Fibroblast of gingiva (primary cell): Measurements from ENCODE around the gene JAK1.
"Not testable (repeated sequence)": the region's sequence is repeated elsewhere in the genome, so short reads cannot be mapped to it uniquely, and the experiment has no call there.

ENCODE experiments used
- DNase-seq: peaks from one replicate; pipeline ENCODE4 v3.0.0-alpha.2; 2011; ENCODE audit warnings: low read depth

JAK1 gene

GRCh38 chr1:64948905-64949833, 17.2 kb downstream of the JAK1 start:
- no peak for DNase-seq

DNA sequence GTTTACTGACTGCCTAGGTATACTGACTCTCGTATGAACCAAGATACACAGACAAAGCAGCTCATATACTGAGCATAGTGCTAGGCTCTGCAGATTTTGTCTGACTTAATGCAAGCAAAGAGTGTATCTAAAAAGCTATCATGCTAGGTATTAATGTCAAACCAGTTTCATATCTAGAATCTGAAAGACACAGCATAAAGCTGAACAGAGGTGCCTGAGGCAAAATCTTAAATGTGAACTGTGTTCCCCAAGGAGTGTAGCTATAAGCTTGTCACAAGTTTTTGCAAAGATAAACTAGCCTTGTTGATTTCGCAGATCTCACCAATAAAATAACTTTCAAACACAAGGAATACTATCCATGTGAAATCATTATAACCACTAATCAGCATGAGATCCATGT, 18.1 kb downstream of the JAK1 start:
- no peak for DNase-seq

DNA sequence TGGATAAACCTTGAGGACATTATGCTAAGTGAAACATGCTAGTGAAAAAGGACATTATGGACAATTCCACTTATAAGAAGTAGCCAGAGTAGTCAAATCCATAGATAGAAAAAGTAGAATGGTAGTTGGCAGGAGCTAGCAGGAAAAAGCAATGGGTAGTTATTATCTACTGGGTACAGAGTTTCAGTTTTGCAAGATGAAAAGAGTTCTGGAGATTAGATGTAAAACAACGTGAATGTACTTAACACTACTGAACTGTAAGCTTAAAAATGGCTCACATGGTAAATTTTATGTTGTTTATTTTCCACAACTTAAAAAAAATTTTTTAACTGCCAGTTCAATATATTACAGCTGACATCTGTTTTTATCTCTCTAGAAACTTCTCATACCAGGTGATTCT, 19.4 kb downstream of the JAK1 start:
- DNase-seq, result no peak

- no peak for DNase-seq
These were observed 21.4 kb downstream of the JAK1 start for GRCh38 chr1:64944913-64945312.

- DNase-seq, result no peak
These were observed 23.7 kb downstream of the JAK1 start for GRCh38 chr1:64942675-64943074.

- no peak for DNase-seq
These were observed 24.2 kb downstream of the JAK1 start for GRCh38 chr1:64942118-64942517.

GRCh38 chr1:64941461-64942117, 24.8 kb downstream of the JAK1 start:
- DNase-seq, result no peak

- no peak for DNase-seq
These were observed 26.3 kb downstream of the JAK1 start for GRCh38 chr1:64940025-64940424.

DNA sequence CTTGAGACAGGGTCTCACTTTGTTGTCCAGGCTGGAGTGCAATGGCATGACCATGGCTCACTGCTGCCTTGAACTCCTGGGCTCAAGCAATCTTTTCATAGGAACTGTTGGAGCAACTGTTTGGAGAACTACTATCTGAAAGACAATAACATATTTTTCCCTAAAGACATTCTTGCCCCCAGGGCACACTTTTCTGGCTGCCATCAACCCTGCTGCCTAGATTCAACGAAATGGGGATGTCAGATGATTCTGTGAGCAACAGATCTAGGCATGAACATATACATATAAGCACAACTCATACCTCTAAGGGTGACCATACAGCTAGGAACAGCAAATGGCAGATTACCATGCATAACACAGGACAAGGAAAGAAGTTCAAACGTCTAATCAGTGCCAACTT, 27.4 kb downstream of the JAK1 start:
- no peak for DNase-seq

GRCh38 chr1:64936956-64937355, 29.4 kb downstream of the JAK1 start:
- DNase-seq, result no peak

DNA sequence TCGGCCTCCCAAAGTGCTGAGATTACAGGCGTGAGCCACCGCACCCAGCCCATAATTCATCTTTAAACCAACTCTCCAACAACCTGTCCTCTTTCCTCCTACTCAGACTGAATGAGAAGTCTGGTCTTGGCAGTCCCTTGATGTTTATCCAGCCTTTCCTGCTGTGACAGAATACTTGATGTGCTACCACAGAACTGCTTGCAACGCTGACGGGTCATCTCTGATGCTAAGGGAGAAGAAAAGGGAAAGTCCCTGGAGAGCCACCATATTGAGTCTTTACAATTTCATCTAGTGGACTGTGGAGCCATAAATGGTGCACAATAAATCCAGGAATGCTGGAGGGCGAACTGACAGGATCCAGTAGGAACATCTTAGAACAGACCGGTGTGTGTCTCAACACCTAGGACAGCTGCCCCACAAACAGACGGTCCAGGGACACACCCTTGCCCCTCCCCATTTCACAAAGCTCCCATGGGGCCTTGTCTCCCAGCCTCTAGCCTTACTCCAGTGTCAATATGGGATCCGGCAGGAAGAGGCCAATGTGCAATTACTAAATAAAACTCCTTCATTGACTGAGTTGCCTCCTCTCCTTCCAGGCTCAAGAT, 30.7 kb downstream of the JAK1 start:
- DNase-seq, result no peak

- DNase-seq, result no peak
These were observed 31.5 kb downstream of the JAK1 start for GRCh38 chr1:64934878-64935275.

DNA sequence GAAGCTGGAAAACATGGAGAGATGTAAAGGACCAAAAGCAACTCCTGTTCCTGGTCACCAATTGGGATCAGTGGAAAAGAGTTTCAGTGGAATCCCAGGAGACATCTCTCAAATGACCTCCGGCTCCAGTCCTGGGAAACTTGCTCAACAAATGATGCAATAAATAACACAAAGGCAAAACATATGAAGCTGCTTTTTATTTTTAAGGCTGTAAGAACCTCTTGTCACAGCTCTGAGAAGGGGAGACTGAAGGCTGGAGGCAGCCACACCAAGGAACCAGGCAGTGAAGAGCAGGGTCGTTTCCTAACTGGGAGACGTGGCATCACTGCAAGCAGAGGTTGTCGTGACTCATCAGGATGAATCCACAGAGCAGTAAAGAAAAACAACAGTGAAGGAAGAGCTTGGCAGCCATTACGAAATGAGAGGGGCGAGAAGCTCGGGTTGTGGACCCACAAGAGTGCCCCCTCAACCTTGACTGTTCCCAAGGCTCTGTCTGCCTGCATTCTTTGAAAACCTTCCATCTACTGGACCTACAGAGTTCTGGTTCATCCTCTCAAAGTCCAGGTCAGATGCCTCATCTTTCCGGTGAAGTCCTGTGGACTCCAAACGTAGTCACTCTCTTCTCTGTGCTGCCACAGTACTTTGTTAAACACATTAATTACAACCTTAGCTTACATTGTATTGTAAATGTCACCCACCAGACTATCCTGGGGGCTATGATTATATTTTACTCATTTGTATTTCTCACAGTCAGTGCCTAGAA, 32.1 kb downstream of the JAK1 start:
- peak; percentile 91 for DNase-seq

DNA sequence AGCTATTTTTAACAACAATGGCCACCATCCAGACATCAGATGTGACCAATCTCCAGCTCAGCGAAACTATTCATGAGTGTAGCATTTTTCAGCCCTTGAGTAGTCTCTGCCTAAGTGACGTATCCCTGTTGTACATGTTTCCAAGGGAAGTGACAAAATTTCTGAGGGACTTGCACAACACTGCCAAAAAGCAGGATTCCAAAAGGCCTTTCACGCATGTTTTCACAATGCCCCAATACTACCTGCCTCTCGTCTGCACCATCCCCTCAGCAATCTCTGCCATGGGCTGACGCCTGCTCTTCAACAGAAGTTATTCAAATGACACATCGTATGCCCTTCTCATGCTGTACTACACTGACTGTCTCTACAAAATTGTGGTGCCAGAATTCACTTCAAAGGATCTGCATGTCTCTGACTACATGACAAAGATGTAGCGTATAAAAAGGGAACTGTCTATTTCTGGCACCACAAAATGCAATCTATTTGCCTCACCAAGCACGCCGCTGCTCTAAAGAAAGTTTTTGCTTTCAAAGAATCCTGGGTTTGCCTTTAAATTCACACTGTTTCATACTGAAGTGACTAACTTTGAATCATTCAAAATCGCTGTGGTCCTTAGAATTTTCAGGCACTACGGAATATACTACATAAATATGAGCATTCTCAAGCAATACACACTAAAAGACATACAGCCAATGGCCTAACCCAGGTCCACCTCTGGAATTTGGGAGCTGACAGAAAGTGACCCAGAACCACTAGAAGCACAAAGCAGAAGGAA, 32.9 kb downstream of the JAK1 start:
- peak; percentile 98 for DNase-seq

DNA sequence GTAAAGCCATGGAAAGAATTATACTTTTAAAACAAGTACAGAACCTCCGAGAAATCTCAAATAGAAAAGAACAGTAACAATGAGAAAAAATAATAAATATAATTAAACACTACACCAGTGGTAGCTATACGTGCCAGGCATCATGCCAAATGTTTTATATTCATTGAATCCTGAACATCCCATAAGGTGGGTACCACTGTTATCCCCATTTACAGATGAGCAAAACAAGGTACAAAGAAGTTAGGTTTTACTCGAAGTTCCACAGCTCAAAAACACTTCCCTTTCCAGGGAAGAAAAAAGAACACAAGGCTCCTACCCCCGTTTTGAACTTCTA, 33.4 kb downstream of the JAK1 start:
- no peak for DNase-seq

DNA sequence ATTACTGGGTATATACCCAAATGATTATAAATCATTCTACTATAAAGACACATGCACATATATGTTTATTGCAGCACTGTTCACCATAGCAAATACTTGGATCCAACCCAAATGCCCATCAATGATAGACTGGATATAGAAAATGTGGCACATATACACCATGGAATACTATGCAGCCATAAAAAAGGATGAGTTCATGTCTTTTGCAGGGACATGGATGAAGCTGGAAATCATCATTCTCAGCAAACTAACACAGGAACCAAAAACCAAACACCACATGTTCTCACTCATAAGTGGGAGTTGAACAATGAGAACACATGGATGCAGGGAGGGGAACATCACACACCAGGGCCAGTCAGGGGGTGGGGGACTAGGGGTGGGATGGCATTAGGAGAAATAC, 35.7 kb downstream of the JAK1 start:
- DNase-seq, result not testable (repeated sequence)

DNA sequence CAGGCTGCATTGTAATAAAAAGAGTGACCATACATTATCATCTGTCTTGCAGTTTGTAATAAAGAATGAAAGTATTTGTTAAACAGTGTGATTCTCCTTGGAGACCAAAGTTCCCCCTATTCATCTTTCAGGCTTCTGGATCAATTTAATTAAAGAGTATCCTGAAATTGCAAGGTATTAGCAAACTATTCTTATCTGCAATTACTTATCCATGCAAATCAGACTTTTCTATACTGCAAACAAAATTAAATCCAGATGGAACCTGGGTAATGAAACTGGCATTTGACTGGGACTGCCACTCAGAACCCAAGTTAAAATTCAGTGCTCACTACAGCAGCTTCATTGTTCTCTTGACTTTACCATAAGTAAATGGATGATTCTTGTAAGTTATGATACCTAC, 37.1 kb downstream of the JAK1 start:
- no peak for DNase-seq

DNA sequence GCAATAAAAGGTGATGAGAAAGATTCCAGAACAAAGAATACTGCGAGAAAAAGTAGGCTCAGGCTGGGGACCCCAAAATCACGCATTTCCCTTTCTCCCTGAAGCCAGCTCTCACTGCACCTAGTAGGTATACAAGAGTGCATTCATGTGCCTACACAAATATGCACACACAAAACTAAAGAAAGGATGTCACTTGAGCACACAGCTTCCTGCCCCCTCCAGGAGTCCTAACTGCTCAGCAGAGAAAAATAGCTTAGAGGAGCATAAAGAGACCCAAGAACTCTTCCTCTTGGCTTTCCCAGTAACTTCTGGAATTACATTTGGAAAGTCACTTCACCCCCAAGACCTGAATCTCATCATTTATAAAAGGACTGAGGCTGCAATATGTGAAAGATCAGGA, 38.0 kb downstream of the JAK1 start:
- DNase-seq, result no peak

DNA sequence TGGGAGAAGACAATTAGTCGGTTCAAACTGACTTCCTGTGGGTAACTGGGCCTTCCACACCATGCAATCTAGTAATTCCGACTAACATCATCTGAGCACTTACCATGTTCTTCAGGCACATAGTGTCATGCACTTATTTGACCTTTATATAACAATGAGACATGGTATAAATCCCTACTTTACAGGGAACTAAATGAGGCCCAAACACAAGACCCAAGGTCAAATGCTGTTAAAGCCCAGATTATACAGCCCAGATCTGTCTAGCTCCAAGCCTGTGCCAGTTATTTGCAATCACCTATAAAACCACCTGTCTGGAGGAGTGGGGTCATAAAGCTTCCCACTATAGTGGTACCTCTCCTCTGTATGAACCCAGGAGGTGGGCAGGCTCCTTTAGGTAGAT, 40.8 kb downstream of the JAK1 start:
- no peak for DNase-seq

DNA sequence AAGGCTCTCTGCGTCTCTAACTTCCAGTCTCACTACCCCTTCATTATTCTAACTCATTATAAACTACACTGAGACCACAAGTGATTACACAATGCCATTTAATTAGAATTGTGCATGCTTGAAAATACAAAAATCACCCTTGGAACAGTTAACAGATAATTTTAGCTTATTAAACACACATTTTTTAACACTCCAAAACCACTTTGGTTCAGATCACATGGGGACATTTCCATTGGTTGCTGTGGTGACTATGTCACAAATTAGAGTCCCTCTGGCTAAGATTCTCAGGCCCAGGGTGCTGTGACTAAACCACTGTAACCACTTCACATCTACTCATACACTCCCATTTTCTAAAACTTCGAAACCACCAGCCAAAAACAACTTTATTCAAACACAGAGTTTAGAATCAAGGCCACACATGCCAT, 43.0 kb downstream of the JAK1 start:
- DNase-seq, result no peak

DNA sequence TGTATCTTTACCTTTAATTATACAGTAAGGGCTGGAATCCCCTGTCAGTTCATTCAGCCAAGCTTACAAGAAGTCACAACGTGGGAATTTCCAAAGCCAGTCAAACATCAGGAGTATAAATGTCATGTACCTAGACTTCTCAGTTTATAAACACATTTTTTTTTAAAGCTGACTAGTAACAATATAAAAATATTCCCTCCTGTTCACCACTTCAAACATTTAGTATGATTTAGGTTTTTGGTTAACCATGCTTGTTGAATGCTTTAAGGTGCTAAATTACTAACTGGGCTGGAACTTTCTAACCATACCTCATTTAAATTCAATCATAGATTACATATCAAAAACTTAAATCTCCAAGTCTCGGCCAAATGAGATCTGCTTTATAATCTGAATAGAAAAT, 44.0 kb downstream of the JAK1 start:
- DNase-seq, result no peak

DNA sequence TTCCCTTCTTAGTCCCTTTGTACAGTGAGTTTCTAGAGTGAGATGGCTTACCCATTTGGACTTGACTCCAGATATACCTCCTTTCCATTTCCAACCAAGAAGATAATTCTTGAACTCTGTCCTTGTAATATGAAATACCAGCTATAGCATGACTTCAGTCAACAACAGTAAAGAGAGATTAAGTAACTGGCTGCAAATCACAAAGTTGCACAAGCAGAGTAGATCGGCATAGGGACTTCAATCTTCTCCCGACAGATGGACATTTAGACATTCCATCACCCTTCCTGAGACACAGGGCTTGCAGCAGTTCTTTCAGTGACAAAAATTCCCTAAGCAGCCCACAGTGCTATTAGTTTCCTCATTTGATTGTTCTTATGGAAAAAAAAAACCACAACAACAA, 44.6 kb downstream of the JAK1 start:
- no peak for DNase-seq
